Measurements from ENCODE around the gene LSMEM2. TPM values are rescaled to one million over a fixed set of nuclear protein-coding genes. Genes with fewer than 3 reads are reported as not detected.
A peak's percentile ranks its signal among the peaks of the same experiment; 100 is the strongest.

Gene LSMEM2
- total and polyA plus RNA-seq, 9 of the 15 experiments (the other 6 are each of a cell fraction or from before 2014, with no cell fraction given): not detected

- TF ChIP-seq ZNF280B (CRISPR knock-in tag; IDR thresholded peaks at IDR 0.05) (no peak), DPF2 (IDR thresholded peaks at IDR 0.05) (no peak), ZNF77 (CRISPR knock-in tag; IDR thresholded peaks at IDR 0.05) (no peak), HDGF (IDR thresholded peaks at IDR 0.05) (no peak), ZNF780A (CRISPR knock-in tag; IDR thresholded peaks at IDR 0.05) (no peak), AFF4 (CRISPR knock-in tag; IDR thresholded peaks at IDR 0.05) (no peak), ZNF124 (CRISPR knock-in tag; IDR thresholded peaks at IDR 0.05) (no peak), ZNF274 (IDR thresholded peaks at IDR 0.05; ENCODE audit: borderline replicate concordance, low read depth, low read length) (no peak), REST (IDR thresholded peaks at IDR 0.05; ENCODE audit: borderline replicate concordance) (no peak), REST (CRISPR knock-in tag; IDR thresholded peaks at IDR 0.05; ENCODE audit: low read depth) (no peak), PKNOX1 (IDR thresholded peaks at IDR 0.05) (peak; percentile 40; the same call in 1 of the 2 replicates), ZBTB43 (CRISPR knock-in tag; IDR thresholded peaks at IDR 0.05) (no peak), GABPA (tag; conservative IDR thresholded peaks at IDR 0.05; ENCODE audit: low read depth) (peak; percentile 87), HNRNPH1 (optimal IDR thresholded peaks at IDR 0.05; ENCODE audit: low read depth, low read length) (no peak)
These were observed 32.4 kb upstream of the LSMEM2 start (continued) for GRCh38 chr3:50246517-50246954.
